ENCODE data around the gene UBTD1.

The UBTD1 gene

DNA sequence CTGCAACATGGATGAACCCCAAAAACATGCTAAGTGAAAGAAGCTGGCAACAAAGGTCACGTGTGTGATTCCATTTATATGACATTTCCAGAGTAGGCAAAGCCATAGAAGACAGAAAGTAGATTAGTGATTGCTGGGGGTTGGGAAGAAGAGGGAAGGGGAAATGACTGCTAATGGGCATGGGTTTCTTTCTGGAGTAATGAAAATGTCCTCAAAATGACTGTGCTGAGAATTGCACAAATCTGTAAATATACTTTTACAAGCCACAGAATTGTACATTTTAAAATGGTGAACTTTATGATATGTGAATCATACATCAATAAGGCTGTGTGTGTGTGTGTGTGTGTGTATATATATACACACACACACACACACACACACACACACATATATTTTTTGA lies 16.3 kb upstream of the UBTD1 start:
- peaks cover 69% of the 10 kb centered on the region for H3K36me3 ChIP-seq (ENCODE audit: control insufficient read depth, insufficient read depth, low read length)
- H3K27ac ChIP-seq (ENCODE audit: low read depth, low read length, severe bottlenecking) = no peak overlapping the region
- H3K9me3 ChIP-seq (ENCODE audit: control insufficient read depth, low read length) = no peaks in the 10 kb centered on the region
- no peak overlapping the region for H3K4me3 ChIP-seq (ENCODE audit: extremely low read depth, insufficient read depth, low read length, poor library complexity, severe bottlenecking)
- WGBS, 2 experiments (ENCODE audit: insufficient coverage in 2 of 2) = 93 to 100% methylated on average over 1 of the region's 1 CpG
- H3K4me1 ChIP-seq (ENCODE audit: control insufficient read depth, insufficient read depth, low read length, poor library complexity, severe bottlenecking) = peaks cover 3% of the 10 kb centered on the region

DNA sequence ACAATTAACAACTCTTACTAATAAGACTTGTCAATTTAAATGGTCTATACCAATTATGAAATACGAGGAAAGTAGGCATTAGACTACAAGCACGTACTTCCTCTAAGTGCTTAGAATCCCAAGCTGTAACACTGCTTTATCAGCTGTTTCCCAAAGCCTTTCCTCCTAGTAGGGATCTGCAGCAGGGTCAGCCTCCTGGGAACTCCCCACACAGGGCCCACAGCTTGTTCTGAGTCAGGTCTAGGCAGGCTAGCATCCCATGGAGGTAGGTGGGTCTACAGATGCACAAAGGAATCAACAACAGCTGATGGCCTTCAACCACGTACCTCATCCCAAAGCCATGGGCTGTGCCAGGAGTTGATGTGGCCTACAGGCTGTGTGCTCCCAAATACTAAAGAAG lies 15.2 kb upstream of the UBTD1 start:
- H3K4me1 ChIP-seq (ENCODE audit: control insufficient read depth, insufficient read depth, low read length, poor library complexity, severe bottlenecking) = peaks cover 3% of the 10 kb centered on the region
- WGBS, 2 experiments (ENCODE audit: insufficient coverage in 2 of 2) = 90 to 100% methylated on average over 2 of the region's 3 CpGs
- H3K27ac ChIP-seq (ENCODE audit: low read depth, low read length, severe bottlenecking) = no peak overlapping the region
- H3K4me3 ChIP-seq (ENCODE audit: extremely low read depth, insufficient read depth, low read length, poor library complexity, severe bottlenecking) = no peak overlapping the region
- H3K9me3 ChIP-seq (ENCODE audit: control insufficient read depth, low read length) = no peaks in the 10 kb centered on the region
- peaks cover 67% of the 10 kb centered on the region for H3K36me3 ChIP-seq (ENCODE audit: control insufficient read depth, insufficient read depth, low read length)

DNA sequence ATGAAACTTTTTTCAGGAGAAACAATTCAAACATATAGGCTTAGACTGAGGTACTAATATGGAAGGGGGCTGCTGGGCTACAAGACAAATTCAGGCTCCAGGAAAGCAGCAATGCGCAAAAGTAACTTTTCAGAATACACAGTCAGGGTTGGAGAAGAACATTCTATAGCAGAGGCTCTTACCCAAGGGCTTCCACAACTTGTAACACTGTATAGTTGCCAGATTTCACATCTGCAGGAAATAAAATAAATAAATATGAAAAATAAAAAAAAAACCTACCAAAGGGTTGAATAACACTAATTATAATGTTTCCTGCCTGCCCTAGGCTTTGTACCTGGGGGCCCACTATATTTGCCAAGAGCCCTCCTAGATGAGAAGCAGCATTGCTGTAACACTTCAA lies 14.8 kb upstream of the UBTD1 start:
- Histone ChIP-seq H3K27ac (ENCODE audit: low read depth, low read length, severe bottlenecking) (no peak overlapping the region), H3K4me3 (ENCODE audit: extremely low read depth, insufficient read depth, low read length, poor library complexity, severe bottlenecking) (no peak overlapping the region), H3K4me1 (ENCODE audit: control insufficient read depth, insufficient read depth, low read length, poor library complexity, severe bottlenecking) (peaks cover 3% of the 10 kb centered on the region), H3K9me3 (ENCODE audit: control insufficient read depth, low read length) (no peaks in the 10 kb centered on the region), H3K36me3 (ENCODE audit: control insufficient read depth, insufficient read depth, low read length) (peaks cover 66% of the 10 kb centered on the region)
- 80 to 100% methylated on average over 1 of the region's 1 CpG for WGBS, 2 experiments (ENCODE audit: insufficient coverage in 2 of 2)

DNA sequence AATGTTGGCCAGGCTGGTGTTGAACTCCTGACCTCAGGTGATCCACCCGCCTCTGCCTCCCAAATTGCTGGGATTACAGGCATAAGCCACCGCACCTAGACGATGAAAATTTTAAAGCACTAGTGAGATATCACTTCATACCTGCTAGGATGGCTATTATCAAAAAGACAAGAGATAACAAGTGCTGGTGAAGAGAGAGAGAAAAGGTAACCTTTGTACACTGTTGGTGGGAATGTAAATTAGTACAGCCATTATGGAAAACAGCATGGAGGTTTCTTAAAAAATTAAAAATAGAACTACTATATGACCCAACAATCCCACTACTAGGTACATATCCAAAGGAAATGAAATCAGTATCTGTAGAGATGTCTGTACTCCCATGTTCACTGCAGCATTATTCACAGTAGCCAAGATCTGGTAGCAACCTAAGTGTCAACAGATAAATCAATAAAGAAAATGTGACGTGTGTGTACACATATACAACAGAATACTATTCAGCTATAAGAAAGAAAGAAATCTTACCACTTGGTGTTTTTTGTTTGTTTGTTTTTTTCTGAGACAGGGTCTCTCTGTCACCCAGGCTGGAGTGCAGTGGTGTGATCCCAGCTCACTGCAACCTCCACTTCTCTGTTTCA lies 13.0 kb upstream of the UBTD1 start:
- Histone ChIP-seq H3K4me3 (ENCODE audit: extremely low read depth, insufficient read depth, low read length, poor library complexity, severe bottlenecking) (no peak overlapping the region), H3K27ac (ENCODE audit: low read depth, low read length, severe bottlenecking) (no peak overlapping the region), H3K36me3 (ENCODE audit: control insufficient read depth, insufficient read depth, low read length) (peaks cover 62% of the 10 kb centered on the region), H3K4me1 (ENCODE audit: control insufficient read depth, insufficient read depth, low read length, poor library complexity, severe bottlenecking) (peaks cover 2% of the 10 kb centered on the region), H3K9me3 (ENCODE audit: control insufficient read depth, low read length) (no peaks in the 10 kb centered on the region)
- 85 to 97% methylated on average over 2 to 3 of the region's 4 CpGs for WGBS, 2 experiments (ENCODE audit: insufficient coverage in 2 of 2)

DNA sequence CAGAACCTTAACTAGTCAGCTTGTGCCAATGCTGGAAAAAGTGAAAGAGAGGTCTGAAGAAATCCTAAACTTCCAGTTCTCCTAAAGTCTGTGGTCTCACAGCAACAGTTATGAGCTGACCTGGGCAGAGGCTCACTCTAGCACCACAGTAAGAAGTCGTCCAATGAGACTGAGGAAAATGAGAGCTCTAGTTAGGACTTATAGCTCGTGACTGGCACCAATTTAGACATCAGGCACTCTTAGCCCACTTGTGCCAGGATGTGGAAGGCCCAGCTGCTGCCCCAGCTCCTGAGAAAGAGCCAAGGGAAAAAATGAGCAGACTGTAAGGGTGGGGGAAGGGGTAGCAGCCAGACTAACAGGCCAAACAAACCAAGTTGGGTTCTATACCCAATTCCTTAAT lies 8.1 kb upstream of the UBTD1 start:
- Histone ChIP-seq H3K4me1 (ENCODE audit: control insufficient read depth, insufficient read depth, low read length, poor library complexity, severe bottlenecking) (peaks cover 17% of the 10 kb centered on the region), H3K36me3 (ENCODE audit: control insufficient read depth, insufficient read depth, low read length) (peaks cover 51% of the 10 kb centered on the region), H3K4me3 (ENCODE audit: extremely low read depth, insufficient read depth, low read length, poor library complexity, severe bottlenecking) (no peak overlapping the region), H3K9me3 (ENCODE audit: control insufficient read depth, low read length) (no peaks in the 10 kb centered on the region), H3K27ac (ENCODE audit: low read depth, low read length, severe bottlenecking) (no peak overlapping the region)
- 100% methylated on average over 2 of the region's 2 CpGs for WGBS, 2 experiments (ENCODE audit: insufficient coverage in 2 of 2)

DNA sequence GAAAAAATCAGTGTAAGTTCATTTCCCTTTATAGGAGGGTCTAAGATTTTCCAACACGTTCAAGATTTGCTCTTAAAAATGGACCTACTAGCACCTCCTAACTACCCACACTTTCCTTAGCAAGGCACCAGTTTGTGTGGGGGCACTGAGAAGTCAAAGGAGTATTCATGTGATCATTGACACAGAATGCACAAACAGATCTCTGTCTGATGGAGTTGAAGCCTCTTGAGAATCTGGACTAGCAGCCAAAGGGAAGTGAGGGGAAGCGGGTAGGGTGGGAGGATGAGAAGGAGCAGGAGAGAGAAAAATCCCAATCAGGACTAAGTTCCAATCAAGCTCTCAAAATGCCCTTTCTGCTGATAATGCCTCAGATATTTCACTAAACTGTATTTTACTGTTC lies 4.6 kb upstream of the UBTD1 start:
- WGBS, 2 experiments (ENCODE audit: insufficient coverage in 2 of 2) = 80% methylated on average over 1 of the region's 2 CpGs; no CpG with 5 or more reads in 1 of the 2 experiments
- H3K27ac ChIP-seq (ENCODE audit: low read depth, low read length, severe bottlenecking) = no peak overlapping the region
- H3K4me3 ChIP-seq (ENCODE audit: extremely low read depth, insufficient read depth, low read length, poor library complexity, severe bottlenecking) = no peak overlapping the region
- peaks cover 29% of the 10 kb centered on the region for H3K36me3 ChIP-seq (ENCODE audit: control insufficient read depth, insufficient read depth, low read length)
- peaks cover 22% of the 10 kb centered on the region for H3K4me1 ChIP-seq (ENCODE audit: control insufficient read depth, insufficient read depth, low read length, poor library complexity, severe bottlenecking)
- no peaks in the 10 kb centered on the region for H3K9me3 ChIP-seq (ENCODE audit: control insufficient read depth, low read length)

DNA sequence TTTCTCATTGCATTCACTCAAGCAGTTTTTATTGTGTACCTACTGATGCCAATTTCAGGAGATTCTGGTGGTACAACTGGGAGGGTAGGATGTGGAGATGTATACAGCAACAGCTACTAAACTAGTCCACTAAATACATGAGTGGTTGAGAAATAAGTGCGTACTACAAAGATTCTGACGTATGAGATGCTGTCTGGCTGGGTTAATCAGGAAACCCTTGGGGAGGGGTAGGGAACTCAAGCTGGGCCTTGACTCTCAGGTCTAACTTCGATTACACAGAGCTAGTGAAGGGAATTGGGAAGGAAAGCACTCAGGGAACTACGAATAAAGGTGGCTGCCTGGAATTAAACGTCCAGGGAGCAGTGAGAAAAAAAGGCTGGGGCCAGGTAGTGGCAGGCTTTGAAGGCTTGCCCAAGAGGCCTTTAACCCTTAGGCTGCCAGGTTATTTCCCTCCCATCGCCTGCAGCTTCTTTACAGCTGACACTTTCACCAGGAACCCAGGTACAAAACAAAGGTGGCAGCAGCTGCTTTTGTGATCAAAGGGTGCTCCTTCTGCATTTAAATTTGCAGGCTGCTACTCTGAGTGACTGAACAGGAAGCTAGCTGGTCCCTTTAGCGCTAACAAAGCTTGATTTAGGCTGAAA lies 3.7 kb upstream of the UBTD1 start:
- Histone ChIP-seq H3K27ac (ENCODE audit: low read depth, low read length, severe bottlenecking) (peak overlapping the region; percentile 19), H3K9me3 (ENCODE audit: control insufficient read depth, low read length) (no peaks in the 10 kb centered on the region), H3K36me3 (ENCODE audit: control insufficient read depth, insufficient read depth, low read length) (peaks cover 24% of the 10 kb centered on the region), H3K4me3 (ENCODE audit: extremely low read depth, insufficient read depth, low read length, poor library complexity, severe bottlenecking) (no peak overlapping the region), H3K4me1 (ENCODE audit: control insufficient read depth, insufficient read depth, low read length, poor library complexity, severe bottlenecking) (peaks cover 24% of the 10 kb centered on the region)
- 41 to 58% methylated on average over 3 to 5 of the region's 7 CpGs for WGBS, 2 experiments (ENCODE audit: insufficient coverage in 2 of 2)

DNA sequence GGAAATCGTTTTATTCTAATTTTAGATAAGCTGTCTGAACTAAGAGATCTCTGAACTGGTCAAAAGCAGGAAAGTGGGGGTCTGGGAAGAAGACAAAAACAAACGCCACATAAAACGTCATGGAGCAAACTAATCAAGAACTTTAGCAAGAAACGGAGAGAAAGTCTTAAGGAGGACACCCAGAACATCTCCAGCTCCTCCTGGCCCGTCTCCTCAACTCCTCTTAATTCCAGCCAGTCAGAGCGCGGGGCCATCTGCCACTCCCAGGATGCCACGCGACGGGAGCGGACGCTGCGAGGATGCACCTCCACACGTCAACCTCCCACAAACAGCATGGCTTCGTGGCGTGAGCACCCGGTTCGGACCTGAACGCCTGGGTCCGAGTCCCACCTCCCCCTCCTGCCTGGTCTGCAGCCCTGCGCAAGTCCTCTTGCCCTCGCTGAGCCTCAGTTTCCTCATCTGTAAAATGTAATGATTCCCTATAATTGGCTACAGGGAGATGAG lies 1.1 kb upstream of the UBTD1 start:
- Histone ChIP-seq H3K4me1 (ENCODE audit: control insufficient read depth, insufficient read depth, low read length, poor library complexity, severe bottlenecking) (peaks cover 27% of the 10 kb centered on the region), H3K9me3 (ENCODE audit: control insufficient read depth, low read length) (no peaks in the 10 kb centered on the region), H3K36me3 (ENCODE audit: control insufficient read depth, insufficient read depth, low read length) (peaks cover 15% of the 10 kb centered on the region), H3K27ac (ENCODE audit: low read depth, low read length, severe bottlenecking) (peak overlapping the region; percentile 92), H3K4me3 (ENCODE audit: extremely low read depth, insufficient read depth, low read length, poor library complexity, severe bottlenecking) (peak overlapping the region; percentile 94)
- WGBS, 2 experiments (ENCODE audit: insufficient coverage in 2 of 2) = 0 to 1% methylated on average over 18 to 20 of the region's 22 CpGs

DNA sequence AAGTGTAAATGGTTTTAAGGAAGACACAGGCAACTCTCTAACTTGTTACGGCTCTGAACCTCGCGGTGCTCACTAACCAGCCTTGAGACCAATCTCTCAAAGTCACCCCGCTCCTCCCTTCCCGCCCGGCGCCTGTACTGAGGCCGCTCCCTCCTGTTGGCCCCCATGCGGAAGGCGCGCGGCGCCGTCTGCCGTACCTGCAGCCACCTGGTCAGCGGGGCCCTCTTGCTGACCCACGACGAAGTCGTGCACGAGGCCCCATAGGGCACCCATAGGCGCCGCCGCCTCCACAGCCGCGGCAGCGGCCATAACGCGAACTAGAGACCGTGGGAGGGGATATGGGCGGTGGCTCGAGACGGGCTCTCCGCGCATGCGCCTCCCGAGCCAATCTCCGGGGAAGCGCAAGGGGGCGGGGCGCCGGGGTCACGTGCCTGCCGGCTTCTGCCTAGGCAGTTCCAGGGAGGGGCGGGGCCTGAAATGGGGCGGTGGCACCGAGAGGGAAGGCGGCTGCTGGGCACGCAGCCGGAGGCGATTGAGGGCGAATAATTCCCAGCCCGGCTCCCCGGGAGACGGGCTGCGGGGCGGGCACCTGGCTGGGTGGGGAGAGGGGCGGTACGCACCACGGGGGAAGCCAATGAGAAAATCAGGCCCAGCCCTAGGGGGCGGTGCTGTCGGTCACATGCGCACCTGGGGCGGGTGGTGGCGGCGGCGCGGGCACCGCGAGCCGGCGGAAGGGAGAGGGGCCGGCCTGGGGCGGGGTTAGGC lies 466 bp upstream of the UBTD1 start, which contains the start of gene MMS19:
TSS of gene MMS19 (minus strand) at position 347 of the 765 bp plus-strand sequence. CDS start at position 309, 38 bp downstream.
- peak within 1 kb of the TSS; percentile 92 for H3K27ac ChIP-seq (ENCODE audit: low read depth, low read length, severe bottlenecking)
- H3K4me3 ChIP-seq (ENCODE audit: extremely low read depth, insufficient read depth, low read length, poor library complexity, severe bottlenecking) = peak within 1 kb of the TSS; percentile 94
- peaks cover 10% of the 10 kb centered on the region for H3K36me3 ChIP-seq (ENCODE audit: control insufficient read depth, insufficient read depth, low read length)
- 1% methylated on average over 51 to 58 of the region's 73 CpGs for WGBS, 2 experiments (ENCODE audit: insufficient coverage in 2 of 2)
- H3K4me1 ChIP-seq (ENCODE audit: control insufficient read depth, insufficient read depth, low read length, poor library complexity, severe bottlenecking) = peaks cover 27% of the 10 kb centered on the region
- no peaks in the 10 kb centered on the region for H3K9me3 ChIP-seq (ENCODE audit: control insufficient read depth, low read length)

DNA sequence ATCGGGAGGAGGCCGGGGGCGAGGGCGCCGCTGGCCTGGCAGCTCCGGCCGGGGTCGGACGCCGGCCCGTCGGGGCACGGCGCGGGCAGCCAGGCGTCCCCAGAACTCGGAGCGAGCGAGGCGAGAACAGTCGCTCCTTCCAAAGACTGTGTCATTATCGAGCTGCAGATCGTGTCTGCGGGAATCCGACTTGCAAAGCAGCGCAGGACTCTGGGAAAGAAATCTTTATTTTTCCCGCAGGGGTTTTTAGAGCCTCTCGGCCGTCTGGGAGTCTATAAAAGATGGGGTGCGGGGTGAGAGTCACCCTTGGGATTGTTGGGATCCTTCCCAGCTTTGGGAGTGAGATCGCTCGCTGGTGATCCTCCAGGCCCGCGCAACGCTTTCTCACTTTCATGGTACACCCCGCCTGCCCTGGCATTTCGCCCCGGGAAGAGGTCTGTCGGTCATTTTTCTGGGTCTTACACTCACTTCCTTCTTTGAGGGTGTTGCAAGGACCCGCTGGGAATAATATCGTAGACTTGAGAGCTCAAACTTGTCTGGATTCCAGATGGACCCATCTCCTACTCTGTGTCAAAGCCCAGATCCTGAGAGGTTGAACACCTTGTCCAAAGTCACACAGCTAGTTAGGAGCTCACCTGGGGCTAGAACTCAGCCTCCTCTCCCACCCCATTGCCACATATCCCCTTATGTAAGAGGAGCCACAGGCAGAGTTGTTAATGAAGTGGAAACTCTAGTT lies 1.0 kb downstream of the UBTD1 start:
- H3K9me3 ChIP-seq (ENCODE audit: control insufficient read depth, low read length) = no peaks in the 10 kb centered on the region
- peak overlapping the region; percentile 94 for H3K4me3 ChIP-seq (ENCODE audit: extremely low read depth, insufficient read depth, low read length, poor library complexity, severe bottlenecking)
- H3K36me3 ChIP-seq (ENCODE audit: control insufficient read depth, insufficient read depth, low read length) = peaks cover 10% of the 10 kb centered on the region
- H3K27ac ChIP-seq (ENCODE audit: low read depth, low read length, severe bottlenecking) = no peak overlapping the region
- peaks cover 19% of the 10 kb centered on the region for H3K4me1 ChIP-seq (ENCODE audit: control insufficient read depth, insufficient read depth, low read length, poor library complexity, severe bottlenecking)
- WGBS, 2 experiments (ENCODE audit: insufficient coverage in 2 of 2) = 2% methylated on average over 39 to 40 of the region's 41 CpGs
